HEK293T (cell line): ENCODE data around the gene AQP2.

Experiments used
- CTCF ChIA-PET: fragments of 350-600 bp; formaldehyde crosslinking; extraction: SDS; loops from one replicate; lab custom pipeline; 2021; ENCODE audit warnings: antibody characterized with exemption, inconsistent platforms; lab: Yijun Ruan, JAX
- POLR2A ChIA-PET: fragments of 350-600 bp; formaldehyde crosslinking; extraction: SDS; loops from one replicate; lab custom pipeline; 2020; ENCODE audit warnings: antibody characterized with exemption, inconsistent platforms; lab: Yijun Ruan, JAX
- DNase-seq: peaks from one replicate; pipeline ENCODE4 v3.0.0; 2012; ENCODE audit warnings: mixed read lengths; ENCODE audit errors: extremely low spot score
- ARNT ChIP-seq: fragments of 450-650 bp; IDR thresholded peaks from 2 replicates; pipeline ENCODE4 v1.6.1; 2017; ENCODE audit warnings: mild to moderate bottlenecking
- BHLHE40 ChIP-seq: fragments of 450-650 bp; IDR thresholded peaks from 2 replicates; pipeline ENCODE4 v1.6.1; 2016; ENCODE audit warnings: mild to moderate bottlenecking, moderate library complexity, borderline replicate concordance
- CTBP1 ChIP-seq: fragments of 450-650 bp; IDR thresholded peaks from 2 replicates; pipeline ENCODE4 v1.6.1; 2016; ENCODE audit warnings: borderline replicate concordance
- ELF4 ChIP-seq: fragments of 450-650 bp; IDR thresholded peaks from 2 replicates; pipeline ENCODE4 v1.6.1; 2017; ENCODE audit warnings: antibody characterized with exemption
- FOXA1 ChIP-seq: fragments of 450-650 bp; IDR thresholded peaks from 2 replicates; pipeline ENCODE4 v1.6.1; 2016; ENCODE audit warnings: mild to moderate bottlenecking
- FOXK2 ChIP-seq: fragments of 450-650 bp; IDR thresholded peaks from 2 replicates; pipeline ENCODE4 v1.6.1; 2016; ENCODE audit warnings: mild to moderate bottlenecking
- FOXM1 ChIP-seq: fragments of 450-650 bp; IDR thresholded peaks from 2 replicates; pipeline ENCODE4 v1.6.1; 2017; ENCODE audit warnings: mild to moderate bottlenecking, borderline replicate concordance
- HDGF ChIP-seq: fragments of 450-650 bp; IDR thresholded peaks from 2 replicates; pipeline ENCODE4 v1.6.1; 2017; ENCODE audit warnings: antibody characterized with exemption, borderline replicate concordance
- L3MBTL2 ChIP-seq: fragments of 450-650 bp; conservative IDR thresholded peaks from 2 replicates; pipeline ENCODE4 v1.6.1; 2016; ENCODE audit warnings: mild to moderate bottlenecking
- LEF1 ChIP-seq: fragments of 450-650 bp; IDR thresholded peaks from 2 replicates; pipeline ENCODE4 v1.6.1; 2017; ENCODE audit warnings: mild to moderate bottlenecking, borderline replicate concordance
- NFRKB ChIP-seq: fragments of 450-650 bp; IDR thresholded peaks from 2 replicates; pipeline ENCODE4 v1.6.1; 2016; ENCODE audit warnings: mild to moderate bottlenecking, moderate library complexity
- SP1 ChIP-seq: fragments of 450-650 bp; IDR thresholded peaks from 2 replicates; pipeline ENCODE4 v1.6.1; 2017
- SUZ12 ChIP-seq: fragments of 450-650 bp; IDR thresholded peaks from 2 replicates; pipeline ENCODE4 v1.6.1; 2016; ENCODE audit warnings: mild to moderate bottlenecking
- TARDBP ChIP-seq: fragments of 450-650 bp; IDR thresholded peaks from 2 replicates; pipeline ENCODE4 v1.6.1; 2016
- ZNF384 ChIP-seq: fragments of 450-650 bp; IDR thresholded peaks from 2 replicates; pipeline ENCODE4 v1.6.1; 2016
- TF ChIP-seq, protein P1 (sequence below): fragments of 450-650 bp; IDR thresholded peaks from 2 replicates; pipeline ENCODE4 v1.6.1; 2016

Gene AQP2

DNA sequence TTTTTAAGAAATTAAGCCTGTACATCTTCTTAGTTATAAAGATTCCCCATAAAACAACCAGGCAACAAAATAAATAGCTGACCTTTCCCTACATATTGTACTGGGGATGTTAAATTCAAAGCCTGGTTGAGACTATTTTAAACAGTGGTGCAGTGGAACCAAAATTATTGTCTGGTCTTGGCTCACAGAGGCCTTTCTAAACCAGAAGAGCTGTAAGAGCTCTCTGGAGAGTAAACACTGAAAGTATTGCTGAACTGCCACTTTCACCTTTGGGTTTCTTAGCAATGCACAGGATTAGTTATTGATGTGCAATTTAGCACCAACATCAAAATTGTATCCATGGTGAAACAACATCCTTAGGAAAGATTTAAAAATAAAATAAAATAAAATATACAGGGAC is 54.2 kb downstream of the AQP2 start:
- no peak for DNase-seq
- TF ChIP-seq FOXA1 (no peak), FOXK2 (no peak)
- POLR2A ChIA-PET = no interaction called here
- CTCF ChIA-PET = no interaction called here

DNA sequence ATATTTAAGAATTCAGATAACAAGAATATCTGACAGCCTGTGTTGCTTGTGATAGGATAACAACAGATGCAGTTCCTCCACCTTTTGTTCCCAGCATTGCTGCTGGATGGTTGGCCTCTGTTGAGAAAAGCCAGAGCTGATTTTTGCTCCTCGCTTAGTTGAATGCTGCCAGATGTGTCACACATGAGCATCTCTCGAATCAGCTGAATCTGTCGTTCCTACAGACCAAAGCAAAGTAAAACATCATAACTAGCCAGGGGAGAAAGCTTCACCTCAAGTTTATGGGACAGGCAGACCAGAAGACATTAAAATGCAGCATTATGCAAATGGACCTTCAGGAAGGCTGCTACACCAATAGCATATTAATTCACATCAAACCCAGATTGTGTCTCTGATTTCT is 54.6 kb downstream of the AQP2 start:
- CTCF ChIA-PET = no interaction called here
- no peak for TF ChIP-seq LEF1
- no peak for TF ChIP-seq BHLHE40
- no peak for TF ChIP-seq TARDBP
- no peak for TF ChIP-seq FOXA1
- TF ChIP-seq, protein P1, sequence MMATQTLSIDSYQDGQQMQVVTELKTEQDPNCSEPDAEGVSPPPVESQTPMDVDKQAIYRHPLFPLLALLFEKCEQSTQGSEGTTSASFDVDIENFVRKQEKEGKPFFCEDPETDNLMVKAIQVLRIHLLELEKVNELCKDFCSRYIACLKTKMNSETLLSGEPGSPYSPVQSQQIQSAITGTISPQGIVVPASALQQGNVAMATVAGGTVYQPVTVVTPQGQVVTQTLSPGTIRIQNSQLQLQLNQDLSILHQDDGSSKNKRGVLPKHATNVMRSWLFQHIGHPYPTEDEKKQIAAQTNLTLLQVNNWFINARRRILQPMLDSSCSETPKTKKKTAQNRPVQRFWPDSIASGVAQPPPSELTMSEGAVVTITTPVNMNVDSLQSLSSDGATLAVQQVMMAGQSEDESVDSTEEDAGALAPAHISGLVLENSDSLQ = no peak
- no peak for TF ChIP-seq FOXM1
- TF ChIP-seq ELF4 = no peak
- no peak for TF ChIP-seq ZNF384
- TF ChIP-seq HDGF = no peak
- no peak for TF ChIP-seq ARNT
- TF ChIP-seq FOXK2 = no peak
- TF ChIP-seq L3MBTL2 = no peak
- no peak for TF ChIP-seq CTBP1
- no peak for TF ChIP-seq NFRKB
- TF ChIP-seq SP1 = no peak
- no peak for TF ChIP-seq SUZ12
- POLR2A ChIA-PET = no interaction called here
- DNase-seq = no peak

DNA sequence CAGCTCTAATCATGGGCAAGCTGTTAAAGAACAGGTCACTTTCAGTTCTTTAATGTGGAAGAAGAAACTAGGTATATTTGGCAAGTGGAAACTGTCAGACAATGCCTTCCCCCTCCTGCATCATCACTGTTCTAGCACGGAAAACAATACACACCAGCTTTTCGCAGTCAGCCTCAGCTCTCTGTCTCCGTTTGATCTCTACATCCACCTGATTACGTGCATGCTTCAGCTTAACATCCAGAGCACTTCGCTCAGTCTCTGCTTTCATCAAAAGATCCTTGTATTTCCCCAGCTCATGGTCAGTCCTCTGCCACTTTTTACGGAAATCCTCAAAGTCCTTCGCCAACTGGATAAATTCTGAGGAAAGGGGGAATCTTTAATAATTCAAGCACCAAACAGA is 55.7 kb downstream of the AQP2 start:
- no peak for TF ChIP-seq HDGF
- no peak for TF ChIP-seq NFRKB
- no peak for TF ChIP-seq ELF4
- no peak for TF ChIP-seq FOXK2
- TF ChIP-seq FOXA1 = no peak
- no peak for TF ChIP-seq SP1
- TF ChIP-seq ARNT = no peak
- POLR2A ChIA-PET = no interaction called here
- DNase-seq = no peak
- CTCF ChIA-PET = no interaction called here

DNA sequence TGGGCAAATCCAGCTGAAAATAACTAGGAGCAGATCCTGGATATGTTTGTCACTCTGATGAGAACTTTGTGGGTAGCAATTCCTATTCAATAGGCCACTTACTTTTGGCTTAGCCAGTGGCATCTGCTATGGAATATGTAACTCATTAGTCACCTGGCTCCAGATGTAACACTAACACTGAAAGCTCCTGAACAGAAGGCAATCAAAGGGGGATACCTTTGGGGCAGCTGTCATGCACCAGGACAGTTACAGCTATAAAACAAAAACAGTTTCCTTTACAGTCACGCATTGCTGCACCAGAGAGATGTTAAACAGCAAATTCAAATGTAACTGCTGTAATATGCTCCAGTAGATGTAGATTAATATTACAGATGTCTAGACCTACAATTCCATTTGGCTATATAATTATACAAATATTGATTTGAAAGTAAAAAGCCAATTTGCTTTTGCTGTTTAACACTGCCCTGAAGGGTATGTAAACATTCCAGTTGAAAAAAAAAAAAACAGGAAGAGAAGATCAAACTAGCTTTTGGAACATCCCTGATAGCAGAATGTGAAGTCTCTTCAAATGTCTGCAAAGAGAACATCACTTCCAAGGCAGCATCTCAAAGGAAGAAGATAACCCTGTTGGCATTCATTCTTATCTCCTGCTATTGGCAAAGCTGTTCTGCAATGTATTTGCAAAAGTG is 56.4 kb downstream of the AQP2 start:
- POLR2A ChIA-PET = interaction anchor here (1.1 kb wide), 1 partner anchor 78 kb away, joined by 3 read pairs; the partner anchor contains the start of gene SMARCD1
- CTCF ChIA-PET = interaction anchor here (0.7 kb wide), 1 partner anchor 48 kb away, joined by 3 read pairs; no protein-coding TSS in a partner anchor
- no peak for TF ChIP-seq FOXA1
- no peak for TF ChIP-seq SP1
- TF ChIP-seq ELF4 = no peak
- no peak for TF ChIP-seq LEF1
- TF ChIP-seq FOXM1 = no peak
- no peak for TF ChIP-seq HDGF
- no peak for TF ChIP-seq ARNT
- TF ChIP-seq NFRKB = no peak
- TF ChIP-seq CTBP1 = no peak
- TF ChIP-seq BHLHE40 = no peak
- TF ChIP-seq FOXK2 = no peak
- no peak for TF ChIP-seq L3MBTL2
- TF ChIP-seq TARDBP = no peak
- TF ChIP-seq, protein P1 = no peak
- no peak for TF ChIP-seq SUZ12
- no peak for TF ChIP-seq ZNF384
- DNase-seq = no peak
